Renal cortex interstitium (tissue), 11 donors: ENCODE data around the gene ANKRD34A. TPM values are rescaled to one million over a fixed set of nuclear protein-coding genes. Genes with fewer than 3 reads are reported as not detected.

Source experiments
- DNase-seq, 11 donors: peaks; one replicate each; pipeline ENCODE4 v3.0.0-alpha.2; 2013; ENCODE audit warnings: low read depth in 9 of 11, low spot score in 4 of 11; ENCODE audit errors: extremely low read depth in 1 of 11
- polyA plus RNA-seq, 3 donors: library from polyadenylated mRNA; unstranded; fragments of 120-200 nt; gene quantifications; one replicate each; pipeline ENCODE4 v1.2.1, GENCODE V29; 2013; ENCODE audit not compliant: insufficient read length in 3 of 3

ANKRD34A gene
- polyA plus RNA-seq, 3 donors: 0.37 to 1.1 (median 0.42) TPM

GRCh38 chr1:145977486-145978470, 13.4 kb upstream of the ANKRD34A start:
- DNase-seq: peak in 6 of 11 donors; percentile 71 to 88 (median 78)

GRCh38 chr1:145977016-145977415, 12.6 kb upstream of the ANKRD34A start:
- DNase-seq: no peak

GRCh38 chr1:145975216-145975615, 10.8 kb upstream of the ANKRD34A start:
- DNase-seq: no peak

GRCh38 chr1:145974721-145975120, 10.3 kb upstream of the ANKRD34A start:
- DNase-seq: no peak

GRCh38 chr1:145972580-145972979, 8.2 kb upstream of the ANKRD34A start:
- DNase-seq: no peak

- DNase-seq: no peak
Measured at GRCh38 chr1:145967288-145967687, 2.9 kb upstream of the ANKRD34A start.

DNA sequence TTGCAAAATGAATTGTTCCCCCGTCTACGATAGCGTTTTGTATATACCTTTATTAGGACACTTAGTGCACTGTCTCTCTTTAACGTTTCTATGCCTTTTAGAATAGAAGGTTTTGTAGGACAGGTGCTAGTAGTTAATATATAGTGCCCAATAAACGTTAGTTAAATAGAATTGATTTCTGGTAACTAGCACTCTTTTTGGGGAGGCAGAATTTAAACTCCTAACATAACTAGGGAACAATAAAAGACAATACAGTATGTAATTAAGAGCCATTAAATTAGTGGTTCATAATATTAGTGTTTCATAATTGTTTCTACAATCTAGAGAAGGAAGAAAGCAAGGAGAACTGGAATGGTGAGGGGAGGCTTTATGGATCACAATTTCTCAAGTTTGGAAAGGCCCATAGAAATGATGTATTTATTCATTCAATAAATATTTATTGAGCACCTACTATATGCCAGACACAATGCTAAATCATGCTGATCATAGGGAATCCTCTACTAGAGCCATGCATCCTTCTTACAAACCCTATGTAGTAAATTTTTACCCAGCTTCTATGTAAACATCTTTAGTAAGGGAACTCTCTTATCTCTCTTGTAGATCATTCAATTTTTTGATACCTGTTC, 857 bp upstream of the ANKRD34A start:
- DNase-seq: no peak

DNA sequence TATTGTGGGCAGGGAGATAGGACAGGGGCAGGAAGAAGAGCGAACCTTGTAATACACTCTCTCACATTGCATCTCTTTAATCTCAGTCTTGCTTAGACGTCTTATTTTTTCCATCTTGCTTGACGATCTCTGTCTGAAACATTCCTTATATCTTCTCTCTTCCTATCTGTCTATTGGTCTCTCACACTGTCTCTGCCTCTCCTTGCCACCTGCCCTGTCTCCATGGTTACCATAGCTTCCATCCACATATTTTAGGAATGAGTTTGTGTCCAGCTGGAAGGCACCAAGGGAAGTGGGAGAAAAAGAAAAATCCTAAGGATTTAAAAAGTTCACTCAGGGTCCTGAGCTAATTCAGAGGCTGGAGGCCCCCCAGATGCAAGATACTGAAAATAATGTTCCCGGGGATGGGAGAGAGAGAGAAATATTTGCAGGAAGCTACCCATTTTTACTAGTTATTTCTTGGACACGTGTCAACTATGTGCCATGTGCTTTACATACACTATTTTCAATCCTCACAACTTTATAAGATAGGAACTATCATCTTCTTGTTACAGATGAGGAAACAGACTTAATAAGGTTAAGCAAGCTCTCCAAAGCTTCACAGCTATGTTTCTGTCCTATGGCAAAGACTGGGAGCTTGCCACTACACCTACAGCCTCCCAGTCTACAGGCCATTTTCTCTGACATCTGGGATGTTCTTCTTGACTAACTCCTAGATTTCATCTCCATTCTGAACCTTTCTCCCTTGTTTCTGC, 933 bp downstream of the ANKRD34A start:
- no peak for DNase-seq

GRCh38 chr1:145962157-145963102, 1.9 kb downstream of the ANKRD34A start:
- DNase-seq: no peak

DNA sequence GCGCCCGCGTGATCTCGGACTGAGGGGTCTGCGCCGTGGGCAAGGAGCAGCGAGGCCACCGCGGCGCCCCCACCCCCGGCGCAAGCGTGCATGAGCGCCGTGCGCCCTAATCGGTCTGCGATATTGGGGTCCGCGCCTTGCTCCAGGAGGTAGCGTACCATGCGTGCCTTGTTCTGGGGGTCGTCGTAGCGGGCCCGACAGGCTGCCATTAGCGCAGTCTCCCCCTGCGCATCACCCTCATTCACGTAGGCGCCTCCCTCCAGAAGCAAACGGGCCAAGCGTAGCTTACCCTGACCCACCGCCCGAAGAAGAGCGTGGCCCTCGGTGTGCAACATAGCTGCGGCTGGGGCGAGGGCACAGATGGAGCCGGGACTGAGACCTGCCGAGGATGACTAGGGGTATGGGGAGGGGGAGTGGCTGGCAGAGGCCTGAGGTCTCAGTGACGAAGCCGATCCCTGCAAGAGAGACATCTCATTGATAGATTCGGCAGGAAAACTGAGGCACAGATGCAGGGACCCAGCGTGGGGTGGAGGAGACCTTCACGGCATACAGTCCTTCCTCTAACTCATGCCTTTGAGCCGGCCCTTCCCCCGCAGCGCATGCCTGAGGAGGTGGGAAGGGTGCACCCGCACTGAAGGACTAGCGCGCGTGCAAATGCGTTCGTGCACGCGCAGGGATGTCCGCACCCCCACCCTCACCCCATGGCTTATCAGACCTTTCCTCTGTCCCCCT, 2.8 kb downstream of the ANKRD34A start:
- DNase-seq: no peak

DNA sequence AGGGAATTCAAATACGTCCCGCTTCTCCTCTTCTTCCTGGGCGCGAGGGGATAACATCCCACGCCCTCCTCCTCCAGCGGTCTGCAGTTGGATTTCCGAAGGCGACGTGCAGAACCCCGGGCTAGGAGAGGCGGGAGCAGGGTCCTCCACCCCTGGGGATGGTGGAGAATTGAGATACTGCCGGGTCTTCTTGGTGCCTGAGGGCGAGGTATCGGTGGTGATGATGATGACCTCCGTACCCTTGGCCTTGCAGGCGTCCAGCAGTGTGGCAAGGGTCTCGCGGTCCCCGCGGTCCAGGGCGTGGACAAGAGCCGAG, 3.3 kb downstream of the ANKRD34A start:
- no peak for DNase-seq

GRCh38 chr1:145960468-145961108, 3.8 kb downstream of the ANKRD34A start:
- peak in 8 of 11 donors; percentile 69 to 83 (median 76) for DNase-seq

- no peak for DNase-seq
Measured at GRCh38 chr1:145959957-145960467, 4.4 kb downstream of the ANKRD34A start.

- no peak for DNase-seq
Measured at GRCh38 chr1:145959333-145959732, 5.0 kb downstream of the ANKRD34A start.

DNA sequence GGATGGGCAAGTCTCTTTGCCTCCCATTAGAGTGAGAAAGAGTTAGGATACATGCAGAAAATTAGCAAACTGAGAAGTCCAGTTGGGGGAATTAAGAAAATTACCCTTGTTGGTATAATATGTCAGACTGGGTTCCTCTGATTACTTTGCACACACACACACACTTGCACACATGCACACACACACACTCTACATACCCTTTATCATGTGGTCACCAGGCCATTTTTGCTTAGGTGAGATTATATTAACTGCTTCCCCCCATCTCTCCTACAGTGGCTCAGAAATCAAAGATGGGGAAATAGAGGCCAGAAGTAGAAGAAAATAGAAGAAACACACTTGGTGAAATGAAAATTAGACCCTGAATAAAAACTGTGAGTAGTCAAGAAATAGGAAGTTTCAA, 5.6 kb downstream of the ANKRD34A start:
- no peak for DNase-seq

- DNase-seq: peak in 10 of 11 donors; percentile 87 to 96 (median 94)
Measured at GRCh38 chr1:145957443-145958319, 6.7 kb downstream of the ANKRD34A start, which contains the start of gene LIX1L. Gene LIX1L (minus strand): TSS chr1:145958017. CDS start chr1:145957927, 90 bp downstream.
